ENCODE results near the gene IL36A.
A peak's percentile ranks its signal among the peaks of the same experiment; 100 is the strongest.

- TF ChIP-seq, protein P1, sequence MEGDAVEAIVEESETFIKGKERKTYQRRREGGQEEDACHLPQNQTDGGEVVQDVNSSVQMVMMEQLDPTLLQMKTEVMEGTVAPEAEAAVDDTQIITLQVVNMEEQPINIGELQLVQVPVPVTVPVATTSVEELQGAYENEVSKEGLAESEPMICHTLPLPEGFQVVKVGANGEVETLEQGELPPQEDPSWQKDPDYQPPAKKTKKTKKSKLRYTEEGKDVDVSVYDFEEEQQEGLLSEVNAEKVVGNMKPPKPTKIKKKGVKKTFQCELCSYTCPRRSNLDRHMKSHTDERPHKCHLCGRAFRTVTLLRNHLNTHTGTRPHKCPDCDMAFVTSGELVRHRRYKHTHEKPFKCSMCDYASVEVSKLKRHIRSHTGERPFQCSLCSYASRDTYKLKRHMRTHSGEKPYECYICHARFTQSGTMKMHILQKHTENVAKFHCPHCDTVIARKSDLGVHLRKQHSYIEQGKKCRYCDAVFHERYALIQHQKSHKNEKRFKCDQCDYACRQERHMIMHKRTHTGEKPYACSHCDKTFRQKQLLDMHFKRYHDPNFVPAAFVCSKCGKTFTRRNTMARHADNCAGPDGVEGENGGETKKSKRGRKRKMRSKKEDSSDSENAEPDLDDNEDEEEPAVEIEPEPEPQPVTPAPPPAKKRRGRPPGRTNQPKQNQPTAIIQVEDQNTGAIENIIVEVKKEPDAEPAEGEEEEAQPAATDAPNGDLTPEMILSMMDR (conservative IDR thresholded peaks at IDR 0.05; ENCODE audit: low read depth, low read length), result peak; percentile 43; the same call in 1 of the 2 replicates
- TF ChIP-seq EZH2 (IDR thresholded peaks at IDR 0.05; ENCODE audit: borderline replicate concordance, low read depth, low read length, poor library complexity, severe bottlenecking), result no peak
These were observed 46.0 kb upstream of the IL36A start for GRCh38 chr2:112959109-112959812.

All from A673 (cell line).